ENCODE results near the gene RCN1.
"Not testable (repeated sequence)": the region's sequence is repeated elsewhere in the genome, so short reads cannot be mapped to it uniquely, and the experiment has no call there.

RCN1 gene

DNA sequence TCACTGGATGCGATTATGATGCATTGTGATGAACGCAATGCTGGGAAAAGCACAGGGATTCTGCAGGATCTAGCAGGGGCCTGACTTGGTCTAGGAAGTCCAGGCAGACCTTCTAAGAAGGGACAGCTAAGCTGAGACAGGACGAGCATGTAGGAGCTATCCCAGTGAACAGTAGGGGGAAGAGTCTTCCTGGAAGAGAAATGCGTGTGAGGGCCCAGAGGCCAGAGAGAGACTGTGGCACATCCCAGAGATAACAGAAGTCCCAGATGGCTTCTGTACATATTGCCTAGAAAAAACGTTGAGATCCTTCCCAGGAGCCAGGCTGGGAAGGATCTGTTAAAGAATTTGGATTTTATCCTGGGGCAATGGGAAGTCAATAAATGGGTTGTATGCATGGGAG, 24.6 kb downstream of the RCN1 start:
- no peak for DNase-seq

DNA sequence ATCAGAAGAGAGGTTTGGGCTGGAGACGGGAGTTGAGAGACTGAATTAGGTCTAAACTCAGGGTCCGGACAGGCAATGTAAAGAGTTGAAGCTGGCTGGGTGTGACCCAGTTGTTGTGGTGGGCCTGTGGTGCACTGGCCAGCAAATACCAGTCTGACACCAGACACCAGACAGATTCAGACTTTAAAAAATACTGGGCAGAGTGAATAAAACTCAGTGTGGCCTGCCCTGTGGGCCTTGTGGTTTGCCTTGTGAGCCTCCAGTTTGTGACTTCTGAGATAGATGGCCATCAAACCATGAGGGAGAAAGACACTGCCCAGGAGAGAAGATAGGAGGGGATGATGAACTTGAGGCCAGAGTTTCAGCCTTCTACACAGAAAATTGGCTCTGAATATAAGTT, 25.8 kb downstream of the RCN1 start:
- DNase-seq = no peak

DNA sequence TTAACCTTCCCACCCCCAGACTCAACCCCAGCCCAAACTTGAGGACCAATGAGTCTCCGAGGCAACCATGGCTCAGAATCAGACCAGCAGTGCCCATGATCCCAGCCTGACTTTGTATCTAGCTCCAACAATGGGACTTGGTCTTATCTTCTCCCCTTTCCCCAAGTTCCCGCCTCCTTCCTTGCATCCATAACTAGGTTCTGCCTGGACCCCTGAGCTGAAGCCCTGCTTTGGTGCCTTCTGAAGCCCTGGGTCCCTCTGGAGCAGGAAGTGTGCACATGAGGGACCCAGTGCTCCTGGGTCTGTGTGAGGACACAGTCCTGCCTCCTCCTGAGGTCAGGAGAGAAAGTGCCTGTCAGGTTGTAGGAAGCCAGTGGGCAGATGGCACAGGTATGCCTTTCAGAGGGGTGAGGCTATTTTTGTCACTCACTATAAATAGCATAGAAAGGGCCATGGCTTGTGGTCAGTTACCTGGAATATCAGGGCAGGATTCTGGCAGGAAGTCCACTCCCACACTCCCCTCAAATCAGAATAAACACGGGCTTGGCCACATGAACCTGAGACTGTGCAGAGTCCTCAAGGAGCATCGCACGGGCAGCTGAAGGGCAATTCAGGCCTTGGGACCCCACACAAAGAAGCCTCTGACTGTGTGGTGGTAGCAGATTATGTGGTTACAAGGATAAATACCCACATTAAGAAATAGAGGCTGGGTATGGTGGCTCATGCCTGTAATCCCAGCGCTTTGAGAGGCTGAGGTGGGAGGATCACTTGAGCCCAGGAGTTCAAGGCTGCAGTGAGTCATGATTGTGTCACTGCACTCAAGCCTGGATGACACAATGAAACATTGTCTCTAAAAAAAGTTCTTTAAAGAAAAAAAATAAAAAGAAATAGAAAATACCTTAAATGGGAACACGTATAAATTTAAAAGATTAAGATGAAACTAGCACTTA, 27.4 kb downstream of the RCN1 start:
- DNase-seq = no peak

DNA sequence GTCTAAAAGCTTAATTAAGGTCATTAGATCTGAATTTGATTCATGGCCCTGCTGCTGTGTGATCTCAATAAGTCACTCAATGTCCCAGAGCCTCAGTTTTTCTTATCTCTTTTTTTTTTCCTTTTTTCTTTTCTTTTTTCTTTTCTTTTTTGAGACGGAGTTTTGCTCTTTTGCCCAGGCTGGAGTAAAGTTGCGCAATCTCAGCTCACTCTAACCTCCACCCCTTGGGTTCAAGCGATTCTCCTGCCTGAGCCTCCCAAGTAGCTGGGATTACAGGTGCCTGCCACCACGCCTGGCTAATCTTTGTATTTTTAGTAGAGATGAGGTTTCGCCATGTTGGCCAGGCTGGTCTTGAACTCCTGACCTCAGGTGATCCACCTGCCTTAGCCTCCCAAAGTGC, 28.3 kb downstream of the RCN1 start:
- DNase-seq = not testable (repeated sequence)

DNA sequence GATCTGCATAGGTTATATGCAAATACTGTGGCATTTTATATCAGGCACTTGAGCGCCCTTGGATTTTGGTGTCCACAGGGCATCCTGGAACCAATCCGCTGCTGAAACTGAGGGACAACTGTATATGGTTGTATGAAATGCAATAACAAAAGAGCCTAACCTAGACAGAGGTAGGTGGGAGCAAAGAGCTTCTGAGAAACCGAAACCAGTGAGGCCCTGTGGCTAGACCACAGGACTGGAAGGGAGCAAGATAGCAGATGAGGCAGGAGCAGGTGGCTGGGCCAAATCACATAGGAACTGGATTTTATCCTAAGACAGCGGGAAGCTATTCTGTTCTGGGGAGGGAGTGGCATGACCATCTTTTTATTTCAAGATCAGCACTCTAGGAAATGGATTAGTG, 30.1 kb downstream of the RCN1 start:
- DNase-seq = no peak

DNA sequence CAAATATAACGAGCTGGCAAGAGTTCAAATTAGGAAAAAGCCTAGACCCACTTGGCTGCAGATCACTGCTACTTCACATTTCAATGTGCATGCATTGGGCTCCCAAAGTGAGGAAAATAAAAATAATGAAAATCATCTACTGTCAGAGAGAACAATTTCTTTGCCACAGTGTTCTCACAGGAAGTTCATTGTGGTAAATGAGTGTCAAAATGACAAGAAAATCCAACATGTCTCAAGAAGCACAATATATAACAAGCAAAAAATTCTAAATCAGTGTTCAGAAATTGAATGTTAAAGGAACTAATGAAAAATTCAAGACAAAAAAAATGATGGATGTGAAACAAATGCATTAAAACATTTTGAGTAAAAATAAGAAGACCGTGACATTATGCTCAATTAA, 31.3 kb downstream of the RCN1 start:
- DNase-seq = no peak

DNA sequence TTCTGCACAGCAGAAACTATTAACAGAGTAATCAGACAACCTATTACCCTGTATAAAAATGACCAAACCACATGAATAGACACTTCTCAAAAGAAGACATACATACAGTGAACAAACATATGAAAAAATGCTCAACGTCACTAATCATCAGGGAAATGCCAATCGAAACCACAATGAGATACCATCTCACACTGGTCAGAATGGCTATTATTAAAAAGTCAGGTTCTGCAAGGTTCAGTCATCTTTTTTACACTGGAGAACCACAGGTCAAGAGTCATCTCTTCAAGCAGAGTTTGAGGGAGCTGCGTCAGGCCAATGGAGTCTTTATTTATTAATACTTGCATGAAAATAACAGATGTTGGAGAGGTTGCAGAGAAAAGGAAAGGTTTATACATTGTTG, 40.4 kb downstream of the RCN1 start:
- no peak for DNase-seq

DNA sequence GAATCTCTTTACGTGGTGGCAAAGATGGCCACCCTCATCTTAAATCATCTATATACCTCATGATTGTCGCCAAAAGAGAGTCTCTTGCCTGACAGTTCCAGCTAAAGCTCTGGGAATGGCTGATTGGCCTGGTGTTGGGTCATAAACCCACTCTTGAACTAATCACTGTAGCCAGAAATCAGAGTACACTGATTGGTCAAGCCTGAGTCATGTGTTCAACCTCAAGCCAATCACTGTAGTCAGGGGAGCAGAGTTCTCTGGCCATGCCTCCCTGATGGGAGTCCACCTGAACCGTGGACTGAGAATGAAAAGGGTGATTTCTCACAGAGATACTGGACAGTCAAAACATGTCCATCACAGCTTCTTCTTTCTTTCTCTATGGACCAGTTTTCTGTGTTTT, 45.8 kb downstream of the RCN1 start:
- DNase-seq = no peak

DNA sequence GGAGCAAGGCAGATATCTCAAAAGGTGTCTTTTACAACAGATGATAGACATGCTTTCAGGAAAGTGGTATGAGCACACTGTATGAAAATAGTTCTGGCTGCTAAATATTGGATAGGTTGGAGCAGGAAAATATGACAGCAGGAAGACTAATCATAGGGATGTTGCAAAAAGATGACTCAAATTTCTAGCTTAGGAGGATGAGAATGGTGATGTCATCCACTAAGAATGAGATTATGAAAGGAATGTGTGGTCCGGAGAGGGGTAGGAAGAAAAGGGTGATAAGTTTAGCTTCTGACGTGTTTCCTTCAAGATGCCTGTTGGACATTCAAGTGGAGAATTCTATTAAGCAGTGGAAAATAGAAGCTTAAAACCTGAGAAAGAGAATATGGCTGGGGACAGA, 46.4 kb downstream of the RCN1 start:
- DNase-seq = peak; percentile 63

DNA sequence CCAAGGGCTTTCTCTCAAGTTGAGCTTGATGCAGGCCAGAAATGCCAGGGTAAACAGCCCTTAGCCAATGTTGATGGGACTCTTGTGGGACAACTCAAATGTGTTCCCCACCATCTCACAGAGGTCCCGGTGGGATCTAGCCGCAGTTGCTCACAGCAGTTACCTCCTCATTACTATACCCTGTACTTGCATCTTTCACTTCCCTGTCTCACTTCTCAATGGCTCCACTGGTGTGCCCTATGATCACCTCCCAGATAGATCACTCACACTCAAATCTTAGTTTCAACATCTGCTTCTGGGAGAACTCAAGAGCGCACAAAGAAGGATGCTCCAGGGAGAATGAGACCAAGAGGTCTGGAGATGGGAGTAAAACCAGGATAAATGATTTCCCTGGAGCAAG, 47.0 kb downstream of the RCN1 start:
- no peak for DNase-seq

DNA sequence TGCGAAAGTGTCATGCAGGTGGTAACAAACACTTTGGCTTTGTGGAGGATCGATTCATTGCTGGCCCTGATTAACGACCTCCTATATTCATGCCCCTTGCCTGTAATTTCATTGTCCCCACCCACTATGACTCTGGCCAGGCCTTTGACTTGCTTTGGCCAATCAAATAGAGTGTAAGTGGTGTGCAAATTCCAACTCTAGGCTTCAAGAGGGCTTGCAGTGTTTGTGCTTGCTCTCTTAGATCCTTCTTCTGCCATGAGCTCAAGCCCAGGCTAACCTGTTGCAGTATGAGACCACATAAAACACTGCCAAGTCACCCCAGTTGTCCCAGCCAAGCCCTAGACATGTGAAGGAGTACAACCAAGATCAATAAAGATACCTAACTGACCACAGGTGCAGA, 48.0 kb downstream of the RCN1 start:
- DNase-seq = no peak

DNA sequence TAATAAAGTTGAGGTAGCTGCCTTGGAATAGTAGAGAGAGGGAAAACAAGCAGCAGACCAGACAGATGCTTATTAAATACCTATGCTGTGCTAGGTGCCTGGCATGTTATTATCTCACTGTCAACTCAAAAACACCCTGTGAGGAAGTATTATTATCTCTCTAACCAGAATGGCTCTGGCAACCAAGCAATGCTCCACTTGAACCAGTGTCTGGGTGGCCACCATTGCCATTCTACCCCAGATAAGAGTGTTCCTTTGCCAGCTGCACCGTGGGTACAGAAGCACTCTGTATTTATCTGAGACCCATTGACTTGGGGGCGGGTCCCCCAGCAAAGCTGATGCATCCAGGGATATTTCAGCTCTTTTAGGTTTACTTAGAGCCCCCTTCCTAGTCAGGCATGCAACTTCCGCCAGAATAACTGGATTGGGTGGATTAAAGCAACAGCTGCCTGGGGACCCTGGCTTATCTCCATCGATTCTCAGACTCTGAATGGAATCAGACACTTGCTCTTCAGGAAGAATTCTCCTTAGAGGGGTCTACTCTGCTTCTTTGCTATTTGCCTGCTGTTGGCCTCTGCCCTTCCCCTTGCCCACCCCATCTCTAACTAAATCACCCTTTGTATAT, 49.1 kb downstream of the RCN1 start:
- no peak for DNase-seq

DNA sequence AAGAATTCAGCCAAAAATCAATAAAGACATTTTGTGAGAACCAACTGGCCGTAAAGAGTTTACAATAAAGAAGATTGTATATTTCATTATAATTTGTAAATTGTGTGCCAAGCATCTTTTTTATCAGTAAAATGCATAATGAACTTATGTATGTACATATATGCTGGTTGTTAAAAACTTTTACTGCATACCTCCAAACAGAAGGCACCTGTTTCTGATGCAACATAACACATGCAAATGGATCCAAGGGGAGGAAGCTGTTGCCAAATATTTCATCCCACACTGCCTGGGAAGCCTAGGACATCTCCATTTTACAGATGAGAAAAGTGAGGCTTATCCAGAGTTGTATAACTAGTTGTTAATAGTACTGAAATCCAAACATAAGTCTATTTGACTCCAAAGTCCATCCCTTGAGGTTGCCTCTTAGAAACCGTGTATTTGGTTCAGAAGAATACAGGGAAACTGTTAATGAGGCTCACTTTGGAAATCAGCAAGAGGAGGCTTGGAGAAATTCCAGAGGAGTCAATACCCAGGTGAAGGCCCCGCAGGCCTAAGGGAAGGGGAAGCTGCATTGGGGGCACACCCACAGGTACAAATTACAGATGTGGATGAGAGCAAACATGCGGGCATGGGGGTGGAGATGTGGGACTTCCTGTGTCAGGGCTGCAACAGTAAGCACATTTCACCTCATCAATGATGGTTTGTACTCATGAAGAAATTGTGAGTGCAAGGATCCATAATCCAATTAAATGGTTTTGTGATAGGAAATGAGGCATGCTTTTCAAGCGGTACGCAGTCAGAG, 51.1 kb downstream of the RCN1 start:
- DNase-seq = no peak

DNA sequence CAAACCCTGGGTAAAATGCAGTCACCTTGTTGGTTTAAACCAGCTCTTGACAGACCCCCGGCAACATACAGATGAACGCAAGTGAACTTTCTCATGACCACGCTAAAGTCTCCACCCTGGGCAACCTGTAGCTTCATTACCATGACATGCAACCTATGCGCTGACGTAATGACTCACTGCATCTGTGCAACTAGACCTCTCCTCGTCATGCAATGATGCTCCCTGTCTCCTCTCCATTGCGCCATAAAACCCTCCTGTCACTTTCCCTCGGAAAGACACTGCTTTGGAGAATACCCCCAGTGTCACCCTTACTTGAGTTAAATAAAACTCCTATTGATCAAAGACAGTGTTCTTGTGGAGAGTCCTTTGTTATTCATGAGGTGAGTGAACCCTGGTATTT, 52.5 kb downstream of the RCN1 start:
- no peak for DNase-seq

DNA sequence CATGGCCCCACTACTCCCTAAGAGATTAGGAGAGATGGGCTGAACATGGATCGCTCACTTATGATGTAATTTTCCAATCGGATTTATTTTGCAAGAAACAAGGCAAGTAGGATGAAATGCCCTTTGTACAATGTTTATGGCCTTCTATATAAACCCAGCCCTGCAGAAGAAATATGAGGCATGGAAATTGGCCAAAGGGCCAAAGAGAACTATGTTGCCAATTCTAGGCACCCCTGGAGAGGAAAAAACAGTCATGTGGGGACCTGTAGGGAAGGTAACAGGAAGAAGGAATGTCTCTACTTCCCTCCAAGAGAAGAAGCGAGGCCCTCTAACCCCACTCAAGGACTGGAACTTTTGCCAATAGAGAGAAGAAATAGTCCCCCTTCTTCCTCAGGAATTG, 54.4 kb downstream of the RCN1 start:
- no peak for DNase-seq

DNA sequence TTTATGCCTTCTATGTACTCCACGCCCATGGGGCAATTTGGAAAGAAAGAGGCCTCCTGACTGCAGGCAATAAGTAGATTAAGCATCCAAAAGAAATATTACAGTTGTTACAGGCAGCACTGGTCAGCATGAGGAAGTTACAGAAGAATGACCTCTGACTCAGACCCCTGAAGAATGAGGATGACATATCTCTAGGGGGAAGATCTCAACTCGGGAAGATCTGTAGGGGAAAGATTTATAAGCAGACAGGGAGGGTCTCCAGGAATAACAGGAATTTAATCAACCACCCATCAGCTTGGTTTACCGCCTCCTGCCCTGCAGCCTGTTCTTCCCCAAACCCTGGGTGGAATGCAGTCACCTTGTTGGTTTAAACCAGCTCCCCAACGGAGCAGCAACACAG, 58.0 kb downstream of the RCN1 start:
- DNase-seq = no peak

DNA sequence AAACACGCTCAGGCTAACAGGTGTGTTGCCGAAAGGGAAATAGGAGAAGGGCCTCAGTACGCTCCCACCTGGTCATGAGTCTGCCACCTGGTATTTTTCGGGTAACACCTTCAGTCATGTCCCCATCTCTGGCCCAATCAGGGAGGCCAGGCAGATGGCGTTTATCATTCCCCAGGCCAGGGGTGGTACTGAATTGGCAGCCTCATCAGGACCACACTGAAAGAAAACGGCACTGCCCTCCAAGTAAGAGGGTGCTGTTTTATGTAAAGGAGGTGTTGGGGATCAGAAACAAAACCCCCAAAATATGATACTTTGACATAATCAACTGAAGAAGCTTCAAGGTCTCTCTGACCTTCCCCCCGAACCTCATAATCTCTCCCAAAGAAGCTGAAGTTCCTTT, 58.9 kb downstream of the RCN1 start:
- DNase-seq = no peak

DNA sequence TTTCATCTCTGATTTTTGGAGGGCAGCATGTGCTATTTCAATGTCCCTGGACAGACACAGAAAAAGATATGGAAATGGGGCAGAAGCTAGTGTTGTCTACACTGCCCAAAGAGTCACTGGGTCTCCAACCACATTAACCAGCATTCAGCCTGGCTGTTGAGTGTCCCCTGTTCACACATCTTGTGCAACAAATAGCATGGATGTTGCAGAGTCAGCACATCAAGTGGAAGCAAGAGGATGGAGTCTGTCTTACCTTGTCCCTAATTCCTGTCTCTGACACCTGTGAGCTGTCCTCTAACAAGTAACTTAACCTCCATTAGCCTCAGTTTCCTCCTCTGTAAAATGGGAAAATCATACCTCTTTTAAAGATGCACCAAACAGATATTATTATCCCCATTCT, 60.2 kb downstream of the RCN1 start:
- no peak for DNase-seq

DNA sequence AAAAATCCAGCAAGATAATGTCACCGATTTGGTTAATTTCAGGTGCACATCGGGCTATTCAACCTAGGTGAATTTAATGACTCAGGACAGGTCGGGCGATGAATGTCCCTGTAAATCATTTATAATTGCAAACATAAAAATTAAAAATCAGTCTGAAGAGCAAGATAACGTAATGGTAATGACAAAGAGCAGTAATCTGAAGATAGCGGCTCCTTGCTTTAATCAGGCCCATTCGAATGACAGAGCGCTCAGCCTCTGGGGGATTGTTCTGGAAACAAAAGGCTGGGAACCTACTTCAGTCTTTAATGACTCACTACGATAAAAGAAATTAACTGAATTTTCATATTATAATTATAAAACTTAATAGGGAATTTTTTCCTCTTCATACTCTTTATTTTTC, 61.3 kb downstream of the RCN1 start:
- DNase-seq = no peak

DNA sequence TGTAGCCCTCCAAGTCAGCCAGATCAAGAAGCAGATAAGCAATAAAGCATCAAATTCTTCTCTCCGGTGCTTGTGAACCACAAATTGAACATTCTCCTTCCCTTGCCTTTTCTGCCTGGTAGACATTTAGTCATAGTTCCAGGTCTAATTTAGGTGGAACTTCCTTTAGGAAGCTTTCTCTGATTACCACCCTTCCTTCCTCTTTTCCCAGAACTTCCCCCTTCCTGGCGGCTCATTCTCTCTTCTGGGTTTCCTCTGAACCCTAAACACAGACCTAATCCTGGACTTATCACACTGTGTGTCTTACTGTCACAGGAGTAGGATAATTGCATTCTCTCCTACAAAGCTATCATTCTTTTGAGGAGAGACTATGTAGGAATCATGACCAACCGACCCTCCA, 61.9 kb downstream of the RCN1 start:
- DNase-seq = no peak

DNA sequence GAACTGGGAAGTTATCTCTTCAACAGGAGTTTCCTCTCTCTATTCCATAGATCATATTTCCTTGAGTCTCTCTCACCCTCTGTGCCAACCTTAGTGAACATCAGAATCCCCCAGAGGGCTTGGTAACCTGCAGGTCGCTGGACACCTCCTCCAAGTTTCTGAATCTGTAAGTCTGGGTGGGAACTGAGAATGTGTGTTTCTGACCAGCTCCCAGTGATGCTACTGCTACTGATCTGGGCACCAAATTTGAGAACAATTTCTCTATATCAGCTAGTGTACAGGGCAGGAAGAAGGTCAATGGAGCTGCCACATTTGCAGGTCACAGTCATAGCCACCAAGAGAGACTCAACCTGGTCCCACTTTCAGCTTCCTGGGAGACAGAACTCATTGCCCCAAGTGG, 62.9 kb downstream of the RCN1 start:
- DNase-seq = no peak

DNA sequence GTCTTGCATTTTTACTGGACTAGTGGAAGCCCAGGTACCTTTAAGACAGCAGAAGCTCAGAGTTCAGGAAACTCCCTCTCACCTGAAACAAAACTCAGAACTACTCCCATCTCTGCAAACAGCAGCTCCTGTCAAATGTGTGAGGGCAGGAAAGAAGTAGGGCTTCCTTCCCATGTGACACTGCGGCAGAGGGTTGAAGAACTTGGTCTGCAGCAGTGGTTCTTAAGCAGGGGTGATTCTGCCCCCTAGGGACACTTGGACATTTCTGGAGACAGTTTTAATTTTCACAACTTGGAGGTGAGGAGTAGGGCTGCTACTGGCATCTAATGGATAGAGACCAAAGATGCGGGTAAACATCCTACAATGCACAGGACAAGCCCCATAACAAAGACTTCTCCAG, 63.4 kb downstream of the RCN1 start:
- DNase-seq = no peak

Measured in 8988T (cell line).